ENCODE results near the gene KCNQ1.

The KCNQ1 gene

GRCh38 chr11:2805388-2806056 lies 360.7 kb downstream of the KCNQ1 start:
- DNase-seq: no peak

- no peak for DNase-seq
These were observed 361.7 kb downstream of the KCNQ1 start for GRCh38 chr11:2806351-2807024.

DNA sequence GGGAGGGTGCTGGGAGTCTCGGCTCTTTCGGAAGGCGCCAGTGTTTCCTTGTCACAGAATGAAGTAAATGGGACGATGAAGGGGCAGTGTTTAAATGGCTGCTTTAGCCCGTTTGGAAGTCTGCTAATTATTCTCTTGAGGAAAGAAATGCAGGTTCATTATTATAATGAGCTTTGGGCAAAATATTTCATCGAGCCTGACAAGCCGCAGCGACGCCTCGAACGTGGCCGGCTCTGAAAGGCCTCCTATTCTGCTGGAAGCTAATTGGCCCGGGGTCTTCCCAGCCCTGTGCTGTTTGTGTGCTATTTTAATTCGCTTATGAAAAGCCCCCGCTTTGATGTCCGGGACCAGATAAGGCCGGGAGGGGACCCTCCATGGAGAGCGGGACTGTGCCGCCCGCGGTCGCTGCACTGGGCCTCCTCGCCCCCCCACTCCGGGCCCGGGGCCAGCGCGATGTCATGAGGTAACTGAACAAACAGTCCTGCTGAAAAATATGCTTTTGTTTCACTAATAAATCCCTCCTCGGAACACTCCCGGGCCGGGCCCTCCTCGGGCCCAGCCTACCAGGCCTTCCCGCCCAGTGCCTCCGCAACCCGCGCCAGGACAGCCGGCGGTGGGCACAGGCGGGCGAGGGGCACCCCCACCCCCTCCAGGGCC lies 362.3 kb downstream of the KCNQ1 start:
- DNase-seq: no peak

DNA sequence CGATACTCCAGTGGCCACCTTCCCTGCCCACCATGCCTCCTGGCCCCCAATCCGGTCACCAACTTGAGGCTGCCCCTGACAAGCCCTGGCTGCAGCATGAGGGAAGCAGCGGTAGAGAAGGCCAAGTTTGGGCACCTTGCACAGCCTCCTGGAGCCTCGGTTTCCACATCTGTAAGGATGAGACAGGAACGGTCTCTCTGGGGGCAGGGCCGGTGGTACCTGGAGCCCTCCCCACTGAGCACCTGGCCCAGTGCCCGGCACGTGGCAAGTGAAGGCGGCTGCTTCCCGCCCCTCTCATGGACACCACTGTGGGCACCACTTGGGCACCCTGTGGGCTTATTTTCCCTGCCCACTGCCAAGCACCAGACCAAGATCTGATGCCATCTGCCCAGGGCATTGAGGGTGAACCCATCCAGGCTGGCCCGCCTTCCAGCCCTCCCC lies 363.0 kb downstream of the KCNQ1 start:
- no peak for DNase-seq

- DNase-seq: peak; percentile 19
These were observed 364.3 kb downstream of the KCNQ1 start for GRCh38 chr11:2808850-2809846.

GRCh38 chr11:2809854-2810253 lies 365.0 kb downstream of the KCNQ1 start:
- DNase-seq: no peak

DNA sequence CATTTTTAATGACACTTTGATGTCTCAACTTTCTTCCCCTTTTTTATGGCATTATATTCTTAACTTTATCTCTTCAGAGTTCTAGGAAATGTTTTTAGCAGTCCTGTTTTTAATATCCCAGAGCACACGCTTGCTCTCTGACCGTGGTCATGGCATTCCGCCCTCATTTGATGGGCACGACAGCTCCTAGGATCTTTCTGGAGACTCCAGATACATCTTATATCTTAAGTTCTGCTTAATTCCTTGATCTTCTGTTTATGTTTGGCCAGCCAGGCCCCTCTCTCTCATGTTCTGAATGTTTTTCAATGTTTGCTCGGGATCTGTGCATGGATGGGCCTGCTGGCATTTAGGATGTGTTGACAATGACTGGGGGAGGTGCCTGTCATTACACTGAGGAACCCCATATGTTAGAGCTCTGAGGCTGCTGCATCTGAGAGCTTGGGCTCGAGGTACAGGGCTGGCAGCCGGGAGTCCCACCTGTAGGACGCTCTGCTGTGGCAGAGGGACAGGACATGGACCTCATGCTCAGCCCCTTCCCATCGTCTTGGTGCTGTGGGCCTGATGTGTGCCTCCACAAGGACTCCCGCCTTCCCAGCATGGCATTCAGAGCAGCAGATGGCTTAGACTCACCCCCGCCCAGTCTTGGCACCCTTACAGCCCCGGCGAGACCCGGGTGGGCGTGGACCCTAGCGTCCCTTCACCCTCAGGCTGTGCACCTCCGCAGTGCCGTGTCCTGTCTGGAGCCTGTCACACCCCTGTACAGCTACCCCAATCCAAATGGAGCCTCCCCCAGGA lies 365.8 kb downstream of the KCNQ1 start:
- DNase-seq: no peak

GRCh38 chr11:2811206-2812091 lies 366.6 kb downstream of the KCNQ1 start:
- no peak for DNase-seq

- no peak for DNase-seq
These were observed 367.7 kb downstream of the KCNQ1 start for GRCh38 chr11:2812371-2812991.

- DNase-seq: peak; percentile 17
These were observed 368.5 kb downstream of the KCNQ1 start for GRCh38 chr11:2813141-2813908.

DNA sequence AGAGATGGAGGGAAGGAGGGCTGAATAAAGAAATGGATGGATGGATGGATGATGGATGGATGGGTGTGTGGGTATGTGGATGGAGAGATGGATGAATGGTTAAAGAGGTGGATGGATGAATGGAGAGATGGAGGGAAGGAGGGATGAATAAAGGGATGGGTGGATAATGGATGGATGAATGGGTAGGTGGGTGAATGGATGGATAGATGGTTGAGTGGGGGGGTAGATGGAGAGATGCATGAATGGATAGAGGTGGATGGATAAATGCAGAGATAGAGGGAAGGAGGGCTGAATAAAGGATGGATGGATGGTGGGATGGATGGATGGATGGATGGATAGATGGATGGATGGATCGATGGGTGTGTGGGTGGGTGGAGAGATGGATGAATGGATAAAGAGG lies 369.2 kb downstream of the KCNQ1 start:
- DNase-seq: no peak

DNA sequence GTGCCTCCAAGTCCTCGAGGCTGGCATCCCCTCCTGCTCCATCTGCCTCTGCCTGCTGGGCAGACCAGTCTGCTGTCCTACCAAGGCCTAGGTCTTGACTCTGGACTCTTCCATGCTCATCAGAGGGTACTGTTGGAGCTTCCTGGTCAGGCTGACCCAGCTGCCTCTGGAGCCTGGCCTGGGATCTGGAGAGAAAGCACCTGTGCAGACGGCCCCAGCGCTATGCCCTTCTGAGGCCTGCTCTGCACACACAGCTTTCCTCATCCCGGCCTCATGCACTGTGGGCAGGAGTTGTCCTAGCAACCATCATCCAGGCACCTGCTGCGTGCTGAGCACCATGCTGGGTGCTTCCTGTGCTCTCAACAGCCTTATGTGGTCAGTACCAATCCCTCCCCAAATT lies 369.9 kb downstream of the KCNQ1 start:
- DNase-seq: no peak

GRCh38 chr11:2815762-2816496 lies 371.1 kb downstream of the KCNQ1 start:
- DNase-seq: no peak

DNA sequence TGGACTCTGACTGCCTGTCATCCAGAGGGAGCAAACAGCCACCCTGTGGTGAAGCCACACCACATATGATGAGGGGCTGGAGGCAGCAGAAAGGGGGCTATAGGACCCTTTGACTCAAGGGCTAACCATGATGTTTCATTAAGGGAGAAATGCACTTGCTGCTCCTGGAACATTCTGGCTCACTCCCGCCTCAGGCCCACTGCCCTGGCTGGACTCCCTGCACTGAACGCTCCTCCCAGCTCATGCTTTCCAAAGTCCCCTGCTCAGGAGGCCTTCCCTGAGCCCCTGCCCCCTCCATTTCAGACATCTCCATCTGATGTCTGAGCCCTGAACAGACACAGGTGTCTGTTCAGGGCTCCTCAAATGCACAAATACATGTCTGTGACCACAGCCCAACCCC lies 371.7 kb downstream of the KCNQ1 start:
- DNase-seq: no peak

DNA sequence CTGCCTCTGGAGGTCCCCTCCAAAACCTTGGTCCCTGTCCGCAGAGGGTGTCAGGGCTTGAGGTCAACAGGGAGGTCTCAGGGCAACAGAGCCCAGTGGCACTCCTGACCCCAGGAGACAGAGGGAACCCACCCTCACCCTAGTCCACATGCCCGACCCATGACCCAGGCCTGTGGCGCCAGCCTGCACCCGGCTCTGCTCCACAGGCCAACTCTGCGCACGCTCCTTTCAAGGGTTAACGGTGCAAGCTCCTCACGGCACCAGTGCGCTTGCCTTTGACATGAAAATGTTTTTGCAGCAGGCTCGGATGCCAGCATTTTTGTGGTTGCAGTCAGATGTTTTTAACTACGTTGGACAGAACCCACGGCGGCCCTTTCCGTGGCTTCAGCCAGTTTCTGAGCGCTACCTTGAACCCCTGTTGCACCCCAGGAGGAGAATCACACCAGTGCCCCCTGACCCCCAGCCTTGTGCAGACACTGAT lies 372.2 kb downstream of the KCNQ1 start:
- DNase-seq: no peak

DNA sequence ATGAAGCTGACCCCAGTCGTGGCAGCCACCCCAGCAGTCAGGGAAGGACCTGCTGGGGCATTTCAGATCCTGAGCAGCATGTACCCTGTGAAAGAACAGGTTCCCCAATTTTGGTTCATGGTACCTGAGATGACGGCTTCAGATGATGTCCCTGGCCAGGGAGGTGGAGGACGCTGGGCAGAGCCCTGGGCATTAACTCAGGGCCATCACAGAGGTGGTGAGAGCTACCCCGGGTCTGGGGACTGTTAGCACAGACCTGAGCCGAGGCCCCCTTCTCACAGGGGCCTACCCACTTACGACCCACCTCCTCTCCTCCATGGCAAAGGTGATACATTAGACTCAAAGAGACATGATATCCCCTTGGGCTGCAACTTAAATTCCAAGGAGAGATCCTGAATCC lies 372.6 kb downstream of the KCNQ1 start:
- DNase-seq: no peak

GRCh38 chr11:2818021-2818420 lies 373.2 kb downstream of the KCNQ1 start:
- no peak for DNase-seq

DNA sequence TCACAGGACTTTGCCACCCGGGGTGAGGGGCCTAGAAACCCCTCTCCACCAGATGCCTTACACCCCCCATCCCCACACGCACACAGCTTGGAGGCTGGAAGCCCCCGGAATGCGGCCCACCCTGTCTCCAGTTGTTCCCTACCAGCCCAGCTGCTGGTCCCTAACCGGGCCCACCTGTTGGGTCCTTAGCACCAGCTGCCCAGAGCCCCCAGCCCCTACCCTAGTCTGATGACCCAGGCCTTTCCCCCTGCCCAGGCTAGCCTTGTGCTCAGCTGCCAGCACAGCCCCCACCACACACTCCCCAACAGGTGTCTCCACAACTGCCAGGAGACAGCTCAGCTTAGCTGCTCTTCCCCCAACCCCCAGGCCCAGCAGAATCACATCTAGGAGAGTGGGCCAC lies 373.7 kb downstream of the KCNQ1 start:
- DNase-seq: no peak

DNA sequence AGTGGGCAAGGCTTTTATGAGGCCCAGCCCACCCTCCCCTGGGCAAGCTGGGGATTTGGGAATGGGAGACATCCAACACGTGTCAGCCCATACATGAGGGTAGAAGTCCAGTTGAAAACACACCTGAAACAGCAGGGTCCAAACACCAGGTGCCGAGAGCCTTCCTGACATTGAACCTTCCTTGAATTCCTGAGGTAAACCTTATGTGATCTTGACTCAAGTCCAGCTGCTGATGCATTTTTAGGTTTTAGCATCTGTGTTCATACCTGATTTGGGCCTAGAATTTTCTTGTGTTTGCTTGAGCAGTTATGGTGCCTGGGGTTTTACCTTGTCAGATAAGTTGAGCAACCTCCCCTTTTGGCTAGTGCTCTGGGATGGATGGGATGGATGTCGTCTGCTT lies 374.5 kb downstream of the KCNQ1 start:
- DNase-seq: no peak

Data from stimulated activated CD4-positive, alpha-beta T cell treated with anti-CD3 and anti-CD28 coated beads, Interleukin-15, amount 100 ng/mL, for 24 hours (primary cell).